ENCODE measurements around the gene ZNF668. TPM values are rescaled to one million over a fixed set of nuclear protein-coding genes. Genes with fewer than 3 reads are reported as not detected.
A peak's percentile ranks its signal among the peaks of the same experiment; 100 is the strongest.

Gene ZNF668
- total and polyA plus RNA-seq, 7 experiments from 2014 or later: 6.1 to 15.2 (median 12.6) TPM

GRCh38 chr16:31033709-31034492, 40.1 kb downstream of the ZNF668 start:
- Mint-ChIP-seq H3K27me3 (peaks cover 0 to 3% (median 0%) of the 10 kb centered on the region in 5 donors), H3K36me3 (peaks cover 0 to 12% (median 3%) of the 10 kb centered on the region in 5 donors), H3K4me1 (peaks cover 15 to 35% (median 22%) of the 10 kb centered on the region in 7 donors), H3K27ac (peak overlapping the region; percentile 84 to 99 (median 97)), H3K4me3 (peak overlapping the region; percentile 78 to 100 (median 96)), H3K9me3 (peaks cover 0 to 1% (median 0%) of the 10 kb centered on the region in 11 donors)
- peaks cover 3 to 36% (median 9%) of the 10 kb centered on the region in 3 experiments for H3K36me3 ChIP-seq (ENCODE audit: control insufficient read depth in 2 of 3, insufficient read depth in 3 of 3, low read length in 3 of 3)
- ATAC-seq (peak; percentile 53), DNase-seq (peak; percentile 75 to 91 (median 84))
- peaks cover 14 to 16% of the 10 kb centered on the region in 2 donors for H3K4me1 ChIP-seq (ENCODE audit: control insufficient read depth in 2 of 2, insufficient read depth in 2 of 2, low read length in 2 of 2)
- H3K27me3 ChIP-seq (ENCODE audit: control insufficient read depth in 2 of 2, insufficient read depth in 2 of 2, low read length in 2 of 2): no peaks in the 10 kb centered on the region
- H3K4me3 ChIP-seq (ENCODE audit: low read length): peak overlapping the region; percentile 82
- CTCF ChIA-PET: no interaction called here
- H3K9me3 ChIP-seq (ENCODE audit: control insufficient read depth in 2 of 3, low read length in 3 of 3): no peaks in the 10 kb centered on the region
- POLR2A ChIA-PET: interaction anchor here (0.5 to 5.3 kb wide), 10 partner anchors 25 to 667 kb away, joined by 3 to 29 read pairs (median 3); partner anchors contain the start of genes ARMC5, FUS, ZNF646 and ZNF668
- intact Hi-C loops (cut with micrococcal nuclease): loop anchor here (1.0 to 5.0 kb wide), 18 partner anchors 23 to 835 kb away; partner anchors contain the start of genes KAT8 (in 2 of the 2), SETD1A (in 2 of the 2), STX1B (in 2 of the 2) and VKORC1 (in 2 of the 2)
- H3K27ac ChIP-seq (ENCODE audit: low read depth, low read length): peak overlapping the region; percentile 93

DNA sequence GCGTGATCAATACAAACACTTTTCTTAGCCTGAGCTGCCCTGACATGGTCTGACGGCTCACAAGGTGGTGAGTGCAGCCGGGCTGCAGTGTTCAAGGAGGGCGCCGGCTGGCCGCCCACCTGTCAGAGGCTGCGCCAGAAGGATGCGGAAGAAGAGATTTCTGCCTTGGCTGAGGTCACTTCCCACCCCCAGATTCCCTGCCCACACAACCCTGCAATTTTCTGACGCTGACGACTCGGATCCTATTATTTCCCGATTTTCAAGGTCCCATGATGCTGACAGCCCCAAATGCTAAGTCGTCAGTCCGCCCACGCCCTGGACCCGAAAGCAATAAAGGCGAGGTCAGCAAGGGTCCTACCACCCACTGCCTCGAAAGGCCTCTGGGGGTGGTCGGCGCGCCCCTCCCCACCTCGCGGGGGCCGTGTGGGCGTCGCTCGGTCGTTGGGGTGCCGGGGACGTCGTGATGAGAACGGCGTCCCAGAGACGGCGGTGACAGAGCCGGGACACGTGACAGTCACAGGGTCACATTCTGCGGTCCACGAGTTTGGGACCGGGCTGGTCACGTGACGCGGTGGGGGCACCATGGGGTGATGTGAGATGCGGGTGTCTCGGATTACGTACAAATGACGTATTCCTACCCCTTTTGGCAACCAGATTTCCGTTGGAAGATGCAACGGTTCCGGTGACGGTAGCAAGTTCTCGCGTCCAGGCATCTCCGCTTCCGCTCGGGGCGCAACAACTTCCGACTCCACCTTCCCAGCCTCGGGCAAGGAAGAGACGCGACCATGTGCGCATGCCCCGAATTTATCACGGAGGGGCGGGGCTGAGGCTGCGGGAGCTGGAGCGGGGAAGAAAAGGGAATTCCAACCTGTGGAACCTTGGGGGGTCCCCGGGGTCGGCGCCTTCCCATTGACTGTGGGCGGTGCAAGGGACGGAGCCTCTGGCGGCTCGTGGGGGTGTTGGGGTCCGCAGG, 41.0 kb downstream of the ZNF668 start, which contains the start of gene STX4:
STX4 (plus strand) TSS at position 823 of the 973 bp plus-strand sequence. CDS start 248 bp downstream, outside the sequence.
- H3K27me3 ChIP-seq (ENCODE audit: control insufficient read depth in 2 of 2, insufficient read depth in 2 of 2, low read length in 2 of 2): no peaks in the 10 kb centered on the region
- intact Hi-C loops (cut with micrococcal nuclease): loop anchor here (1.0 to 5.0 kb wide), 18 partner anchors 22 to 836 kb away; partner anchors contain the start of genes KAT8 (in 2 of the 2), SETD1A (in 2 of the 2), STX1B (in 2 of the 2) and ZNF646 (in 2 of the 2)
- Mint-ChIP-seq H3K27me3 (peaks cover 0 to 3% (median 0%) of the 10 kb centered on the region in 5 donors), H3K27ac (peak within 1 kb of the TSS; percentile 84 to 99 (median 97)), H3K4me1 (peaks cover 15 to 35% (median 22%) of the 10 kb centered on the region in 7 donors), H3K4me3 (peak within 1 kb of the TSS; percentile 78 to 100 (median 96)), H3K36me3 (peaks cover 0 to 8% (median 3%) of the 10 kb centered on the region in 5 donors), H3K9me3 (peaks cover 0 to 1% (median 0%) of the 10 kb centered on the region in 11 donors)
- ChIA-PET CTCF (no interaction called here), POLR2A (interaction anchor here (0.6 to 5.3 kb wide), 10 partner anchors 24 to 428 kb away, joined by 3 to 29 read pairs (median 3); partner anchors contain the start of genes ARMC5, FUS, ZNF646 and ZNF668)
- no peaks in the 10 kb centered on the region for H3K9me3 ChIP-seq (ENCODE audit: control insufficient read depth in 2 of 3, low read length in 3 of 3)
- ATAC-seq: peak; percentile 89
- peak within 1 kb of the TSS; percentile 93 for H3K27ac ChIP-seq (ENCODE audit: low read depth, low read length)
- peaks cover 14 to 16% of the 10 kb centered on the region in 2 donors for H3K4me1 ChIP-seq (ENCODE audit: control insufficient read depth in 2 of 2, insufficient read depth in 2 of 2, low read length in 2 of 2)
- DNase-seq: peak; percentile 90 to 100 (median 97)
- H3K4me3 ChIP-seq (ENCODE audit: low read length): peak within 1 kb of the TSS; percentile 82
- peaks cover 3 to 27% (median 3%) of the 10 kb centered on the region in 3 experiments for H3K36me3 ChIP-seq (ENCODE audit: control insufficient read depth in 2 of 3, insufficient read depth in 3 of 3, low read length in 3 of 3)

DNA sequence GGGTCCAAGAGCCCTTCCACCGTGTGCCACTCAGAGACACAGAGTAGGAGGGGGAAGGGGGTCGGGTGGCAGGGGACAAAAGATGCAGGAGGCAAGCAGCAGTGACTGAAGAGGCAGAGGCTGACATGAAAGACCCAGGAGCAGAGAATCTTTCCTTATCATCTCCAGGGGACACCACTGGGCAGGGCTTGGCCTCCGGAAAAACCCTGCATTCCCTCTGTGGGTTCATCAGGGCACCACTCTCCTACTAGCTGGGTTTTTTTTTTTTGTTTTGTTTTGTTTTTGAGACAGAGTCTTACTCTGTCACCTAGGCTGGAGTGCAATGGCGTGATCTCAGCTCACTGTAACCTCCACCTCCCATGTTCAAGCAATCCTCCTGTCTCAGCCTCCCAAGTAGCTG, 42.8 kb downstream of the ZNF668 start:
- H3K9me3 ChIP-seq (ENCODE audit: control insufficient read depth in 2 of 3, low read length in 3 of 3): no peaks in the 10 kb centered on the region
- DNase-seq: no peak
- H3K27ac Mint-ChIP-seq: peak overlapping the region in 7 of 9 donors; percentile 49 to 99 (median 98)
- H3K4me3 Mint-ChIP-seq: peak overlapping the region in 4 of 10 donors; percentile 16 to 100 (median 64)
- H3K4me3 ChIP-seq (ENCODE audit: low read length): no peak overlapping the region
- H3K27me3 ChIP-seq (ENCODE audit: control insufficient read depth in 2 of 2, insufficient read depth in 2 of 2, low read length in 2 of 2): no peaks in the 10 kb centered on the region
- H3K9me3 Mint-ChIP-seq: peaks cover 0 to 1% (median 0%) of the 10 kb centered on the region in 11 donors
- no peak overlapping the region for H3K27ac ChIP-seq (ENCODE audit: low read depth, low read length)
- intact Hi-C loops (cut with micrococcal nuclease): loop anchor here in 1 of 2 donors (5.0 kb wide), 2 partner anchors 154 to 301 kb away; no protein-coding TSS in a partner anchor
- ChIA-PET POLR2A (interaction anchor here (1.6 kb wide), 1 partner anchor 111 kb away, joined by 5 read pairs; no protein-coding TSS in a partner anchor), CTCF (interaction anchor here (0.7 kb wide), 1 partner anchor 60 kb away, joined by 3 read pairs; no protein-coding TSS in a partner anchor)
- peaks cover 0 to 6% (median 0%) of the 10 kb centered on the region in 5 donors for H3K36me3 Mint-ChIP-seq
- H3K36me3 ChIP-seq (ENCODE audit: control insufficient read depth in 2 of 3, insufficient read depth in 3 of 3, low read length in 3 of 3): peaks cover 0 to 19% (median 3%) of the 10 kb centered on the region in 3 experiments
- ATAC-seq: no peak
- peaks cover 0 to 3% (median 0%) of the 10 kb centered on the region in 5 donors for H3K27me3 Mint-ChIP-seq
- H3K4me1 ChIP-seq (ENCODE audit: control insufficient read depth in 2 of 2, insufficient read depth in 2 of 2, low read length in 2 of 2): peaks cover 14 to 16% of the 10 kb centered on the region in 2 donors
- H3K4me1 Mint-ChIP-seq: peaks cover 10 to 32% (median 20%) of the 10 kb centered on the region in 7 donors

DNA sequence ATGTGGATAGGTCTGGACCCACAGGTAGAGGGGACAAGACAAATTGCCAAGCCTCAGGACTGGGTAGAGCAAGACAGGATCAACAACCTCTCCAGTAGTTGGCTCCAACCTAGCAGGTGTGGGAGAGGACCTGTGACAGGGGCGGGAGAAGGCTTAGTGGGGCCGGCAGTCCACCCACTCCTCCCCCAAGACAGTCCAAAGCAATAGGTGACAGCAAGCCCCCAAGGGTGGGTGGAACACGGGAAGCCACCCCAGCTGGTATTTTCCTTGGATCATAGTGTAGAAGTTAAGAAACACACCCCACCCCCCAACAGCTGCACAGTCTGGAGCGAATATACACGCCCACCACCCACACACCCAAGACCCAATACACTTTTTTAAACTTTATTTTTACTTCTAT, 44.8 kb downstream of the ZNF668 start:
- H3K9me3 Mint-ChIP-seq: peaks cover 0 to 2% (median 0%) of the 10 kb centered on the region in 11 donors
- no peak overlapping the region for H3K27ac ChIP-seq (ENCODE audit: low read depth, low read length)
- DNase-seq: no peak
- no peaks in the 10 kb centered on the region for H3K27me3 ChIP-seq (ENCODE audit: control insufficient read depth in 2 of 2, insufficient read depth in 2 of 2, low read length in 2 of 2)
- H3K4me3 ChIP-seq (ENCODE audit: low read length): no peak overlapping the region
- peaks cover 9 to 13% of the 10 kb centered on the region in 2 donors for H3K4me1 ChIP-seq (ENCODE audit: control insufficient read depth in 2 of 2, insufficient read depth in 2 of 2, low read length in 2 of 2)
- peaks cover 0 to 7% (median 0%) of the 10 kb centered on the region in 3 experiments for H3K36me3 ChIP-seq (ENCODE audit: control insufficient read depth in 2 of 3, insufficient read depth in 3 of 3, low read length in 3 of 3)
- no peak overlapping the region for H3K27ac Mint-ChIP-seq
- ATAC-seq: no peak
- H3K9me3 ChIP-seq (ENCODE audit: control insufficient read depth in 2 of 3, low read length in 3 of 3): no peaks in the 10 kb centered on the region
- H3K4me3 Mint-ChIP-seq: no peak overlapping the region
- ChIA-PET CTCF (interaction anchor here (0.6 kb wide), 1 partner anchor 16 kb away, joined by 4 read pairs; no protein-coding TSS in a partner anchor), POLR2A (no interaction called here)
- H3K27me3 Mint-ChIP-seq: peaks cover 0 to 3% (median 0%) of the 10 kb centered on the region in 5 donors
- intact Hi-C loops (cut with micrococcal nuclease): no loop called here
- H3K4me1 Mint-ChIP-seq: peaks cover 3 to 20% (median 14%) of the 10 kb centered on the region in 7 donors
- peaks cover 0 to 4% (median 0%) of the 10 kb centered on the region in 5 donors for H3K36me3 Mint-ChIP-seq

DNA sequence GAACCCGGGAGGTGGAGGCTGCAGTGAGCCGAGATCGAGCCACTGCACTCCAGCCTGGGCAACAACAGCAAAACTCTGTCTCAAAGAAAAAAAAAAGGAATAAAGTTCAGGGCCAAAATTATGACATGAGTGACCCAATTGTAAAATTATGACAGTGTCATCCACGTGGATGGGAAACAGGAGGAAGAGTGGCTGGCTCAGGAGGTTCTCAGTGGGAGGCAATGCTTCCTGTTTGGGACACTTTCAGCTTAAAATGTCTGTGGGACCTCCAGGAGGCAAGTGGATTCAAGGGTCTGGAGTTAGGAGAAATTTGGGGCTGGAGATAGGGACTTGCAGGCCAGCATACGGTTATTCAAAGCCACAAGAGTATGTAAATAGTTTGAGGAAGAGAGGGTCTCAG, 48.7 kb downstream of the ZNF668 start:
- H3K9me3 Mint-ChIP-seq: peaks cover 0 to 2% (median 0%) of the 10 kb centered on the region in 11 donors

More for the DNA sequence above, 48.7 kb downstream of the ZNF668 start:
- no peaks in the 10 kb centered on the region for H3K36me3 ChIP-seq (ENCODE audit: control insufficient read depth in 2 of 3, insufficient read depth in 3 of 3, low read length in 3 of 3)
- ChIA-PET CTCF (no interaction called here), POLR2A (no interaction called here)
- no peak for ATAC-seq
- DNase-seq: no peak
- intact Hi-C loops (cut with micrococcal nuclease): no loop called here
- no peak overlapping the region for H3K27ac ChIP-seq (ENCODE audit: low read depth, low read length)
- Mint-ChIP-seq H3K36me3 (peaks cover 0 to 4% (median 0%) of the 10 kb centered on the region in 5 donors), H3K27ac (peak overlapping the region in 1 of 9 donors; percentile 38), H3K4me3 (no peak overlapping the region), H3K27me3 (no peaks in the 10 kb centered on the region), H3K4me1 (peaks cover 0 to 10% (median 0%) of the 10 kb centered on the region in 7 donors)
- H3K27me3 ChIP-seq (ENCODE audit: control insufficient read depth in 2 of 2, insufficient read depth in 2 of 2, low read length in 2 of 2): no peaks in the 10 kb centered on the region
- H3K9me3 ChIP-seq (ENCODE audit: control insufficient read depth in 2 of 3, low read length in 3 of 3): no peaks in the 10 kb centered on the region
- H3K4me3 ChIP-seq (ENCODE audit: low read length): no peak overlapping the region
- no peaks in the 10 kb centered on the region for H3K4me1 ChIP-seq (ENCODE audit: control insufficient read depth in 2 of 2, insufficient read depth in 2 of 2, low read length in 2 of 2)
